Skeletal muscle satellite cell (primary cell): ENCODE results near the gene GLYATL1B.

Source experiments
- H3K27me3 ChIP-seq: 2 replicates; pipeline ENCODE4 v1.7.0; 2013; ENCODE audit warnings: low read length; ENCODE audit not compliant: control insufficient read depth, insufficient read depth
- H3K36me3 ChIP-seq: 2 replicates; pipeline ENCODE4 v1.7.0; 2013; ENCODE audit warnings: mild to moderate bottlenecking, control low read depth, low read length; ENCODE audit not compliant: insufficient read depth
- H3K4me1 ChIP-seq: 2 replicates; pipeline ENCODE4 v1.7.0; 2013; ENCODE audit warnings: low read length; ENCODE audit not compliant: control insufficient read depth, insufficient read depth
- H3K4me2 ChIP-seq: 2 replicates; pipeline ENCODE4 v1.7.0; 2013; ENCODE audit warnings: mild to moderate bottlenecking, low read length
- H3K4me3 ChIP-seq: 2 replicates; pipeline ENCODE4 v1.7.0; 2013; ENCODE audit warnings: low read length
- H3K9ac ChIP-seq: 2 replicates; pipeline ENCODE4 v1.7.0; 2013; ENCODE audit warnings: mild to moderate bottlenecking, low read depth, low read length, moderate library complexity
- H3K9me3 ChIP-seq: replicated peaks from 2 replicates; pipeline ENCODE4 v1.7.0; 2013; ENCODE audit warnings: mild to moderate bottlenecking, control low read depth, low read length

Gene GLYATL1B

DNA sequence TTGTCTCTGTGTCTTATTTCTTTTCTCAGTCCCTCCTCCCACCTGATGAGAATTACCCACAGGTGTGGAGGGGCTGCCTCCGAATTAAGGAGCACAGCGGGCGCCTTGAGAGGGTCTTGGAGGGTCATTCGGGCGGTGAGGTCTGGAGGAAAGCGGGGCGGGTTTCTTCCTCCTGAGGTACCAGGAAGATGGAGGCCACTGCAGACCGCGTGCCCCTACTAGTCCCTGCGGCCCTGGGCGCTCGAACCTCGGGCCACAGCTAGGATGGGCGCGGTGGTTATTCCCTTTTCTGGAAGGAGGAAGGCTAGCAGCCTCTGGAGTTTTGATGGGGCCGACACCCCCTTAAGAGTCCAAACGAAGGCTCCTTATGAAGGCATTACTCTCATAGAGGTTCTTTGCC lies 51.1 kb downstream of the GLYATL1B start:
- Histone ChIP-seq H3K4me1 (peaks cover 6% of the 10 kb centered on the region), H3K4me2 (no peak overlapping the region), H3K4me3 (no peak overlapping the region), H3K9me3 (no peaks in the 10 kb centered on the region), H3K36me3 (peaks cover 4% of the 10 kb centered on the region), H3K9ac (no peak overlapping the region), H3K27me3 (no peaks in the 10 kb centered on the region)

DNA sequence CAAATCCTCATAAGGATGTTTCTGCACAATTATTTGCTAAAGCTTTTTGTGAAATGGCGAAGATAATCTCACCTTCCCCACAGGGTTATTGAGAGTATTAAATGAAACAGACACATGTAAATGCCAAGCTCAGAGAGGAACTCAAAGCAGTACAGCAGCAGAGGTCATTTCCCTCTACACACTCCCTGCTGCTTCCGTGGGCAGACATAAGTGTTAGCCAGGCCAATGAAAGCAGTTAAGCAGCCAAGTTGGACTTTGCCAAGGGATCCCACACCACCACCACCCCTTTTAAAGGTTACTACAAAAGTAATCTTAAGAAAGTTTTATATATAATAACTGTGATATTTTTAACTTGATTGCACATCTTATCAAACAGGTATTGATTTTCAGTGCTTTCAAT lies 52.5 kb downstream of the GLYATL1B start:
- H3K4me3 ChIP-seq, result no peak overlapping the region
- H3K36me3 ChIP-seq, result no peaks in the 10 kb centered on the region
- H3K27me3 ChIP-seq, result no peaks in the 10 kb centered on the region
- no peak overlapping the region for H3K4me2 ChIP-seq
- no peak overlapping the region for H3K9ac ChIP-seq
- H3K9me3 ChIP-seq, result no peaks in the 10 kb centered on the region
- peaks cover 8% of the 10 kb centered on the region for H3K4me1 ChIP-seq

- Histone ChIP-seq H3K9me3 (no peaks in the 10 kb centered on the region), H3K9ac (peak overlapping the region; percentile 96), H3K4me2 (peak overlapping the region; percentile 93), H3K36me3 (no peaks in the 10 kb centered on the region), H3K4me3 (no peak overlapping the region), H3K27me3 (no peaks in the 10 kb centered on the region), H3K4me1 (peaks cover 24% of the 10 kb centered on the region)
Measured at GRCh38 chr11:59141191-59141590, 55.1 kb downstream of the GLYATL1B start.

- Histone ChIP-seq H3K36me3 (peaks cover 4% of the 10 kb centered on the region), H3K4me2 (peak overlapping the region; percentile 93), H3K9me3 (no peaks in the 10 kb centered on the region), H3K4me3 (peak overlapping the region; percentile 96), H3K9ac (peak overlapping the region; percentile 96), H3K4me1 (peaks cover 25% of the 10 kb centered on the region), H3K27me3 (no peaks in the 10 kb centered on the region)
Measured at GRCh38 chr11:59141673-59142460, 55.8 kb downstream of the GLYATL1B start.

GRCh38 chr11:59142530-59143507 lies 56.7 kb downstream of the GLYATL1B start, which contains the start of gene FAM111A:
TSS of gene FAM111A (plus strand) at chr11:59142856. CDS start at chr11:59148873, 6,017 bp downstream.
- Histone ChIP-seq H3K4me2 (peak within 1 kb of the TSS; percentile 93), H3K36me3 (peaks cover 10% of the 10 kb centered on the region), H3K4me1 (peaks cover 25% of the 10 kb centered on the region), H3K9me3 (no peaks in the 10 kb centered on the region), H3K4me3 (peak within 1 kb of the TSS; percentile 96), H3K9ac (peak within 1 kb of the TSS; percentile 96), H3K27me3 (no peaks in the 10 kb centered on the region)

GRCh38 chr11:59144096-59144495 lies 58.0 kb downstream of the GLYATL1B start:
- Histone ChIP-seq H3K9ac (peak overlapping the region; percentile 96), H3K4me3 (peak overlapping the region; percentile 96), H3K4me2 (peak overlapping the region; percentile 93), H3K27me3 (no peaks in the 10 kb centered on the region), H3K9me3 (no peaks in the 10 kb centered on the region), H3K36me3 (peaks cover 16% of the 10 kb centered on the region), H3K4me1 (peaks cover 25% of the 10 kb centered on the region)
